HUDEP-2 (cell line): ENCODE measurements around the gene MRPL28.
A peak's percentile ranks its signal among the peaks of the same experiment; 100 is the strongest.
"Not testable (repeated sequence)": the region's sequence is repeated elsewhere in the genome, so short reads cannot be mapped to it uniquely, and the experiment has no call there.

ENCODE experiments used
- DNase-seq, 76 experiments: peaks; one replicate each; lab custom pipeline; 2025; ENCODE audit not compliant: unreplicated experiment in 76 of 76; lab: John Stamatoyannopoulos, UW

The MRPL28 gene

DNA sequence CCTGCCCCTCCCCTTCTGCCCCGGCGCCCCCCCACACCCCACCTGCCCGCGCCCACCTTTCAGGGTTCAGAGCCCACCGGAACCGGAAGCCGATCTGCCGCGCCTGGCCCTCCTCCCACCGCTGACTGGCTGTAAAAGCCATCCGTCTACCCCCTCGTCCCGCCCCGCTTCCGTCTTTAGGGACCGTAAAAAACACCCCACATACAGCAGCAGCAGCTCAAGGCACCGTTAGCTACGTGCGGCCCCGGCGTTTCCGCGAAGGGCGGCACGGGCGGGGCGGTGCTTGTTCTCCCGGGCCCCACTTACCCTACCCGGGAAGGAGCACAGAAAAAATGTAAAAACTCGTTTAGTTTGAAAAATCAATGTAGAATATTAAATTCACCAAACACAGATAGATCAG lies at the start of gene MRPL28:
Gene MRPL28, minus strand, starts transcription at position 96 of the 400 bp plus-strand sequence. CDS start 320 bp downstream, outside the sequence.
- peak in 75 of 76 experiments; percentile 25 to 95 (median 88) for DNase-seq

DNA sequence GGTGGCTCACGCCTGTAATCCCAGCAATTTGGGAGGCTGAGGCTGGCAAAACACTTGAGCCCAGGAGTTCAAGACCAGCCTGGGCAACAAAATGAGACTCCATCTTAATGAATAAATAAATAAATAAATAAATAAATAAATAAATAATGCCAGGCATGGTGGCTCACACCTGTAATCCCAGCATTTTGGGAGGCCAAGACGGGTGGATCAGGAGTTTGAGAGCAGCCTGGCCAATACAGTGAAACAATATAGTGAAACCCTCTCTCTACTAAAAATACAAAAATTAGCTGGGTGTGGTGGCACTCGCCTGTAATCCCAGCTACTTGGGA lies 44.8 kb upstream of the MRPL28 start:
- not testable (repeated sequence) for DNase-seq

DNA sequence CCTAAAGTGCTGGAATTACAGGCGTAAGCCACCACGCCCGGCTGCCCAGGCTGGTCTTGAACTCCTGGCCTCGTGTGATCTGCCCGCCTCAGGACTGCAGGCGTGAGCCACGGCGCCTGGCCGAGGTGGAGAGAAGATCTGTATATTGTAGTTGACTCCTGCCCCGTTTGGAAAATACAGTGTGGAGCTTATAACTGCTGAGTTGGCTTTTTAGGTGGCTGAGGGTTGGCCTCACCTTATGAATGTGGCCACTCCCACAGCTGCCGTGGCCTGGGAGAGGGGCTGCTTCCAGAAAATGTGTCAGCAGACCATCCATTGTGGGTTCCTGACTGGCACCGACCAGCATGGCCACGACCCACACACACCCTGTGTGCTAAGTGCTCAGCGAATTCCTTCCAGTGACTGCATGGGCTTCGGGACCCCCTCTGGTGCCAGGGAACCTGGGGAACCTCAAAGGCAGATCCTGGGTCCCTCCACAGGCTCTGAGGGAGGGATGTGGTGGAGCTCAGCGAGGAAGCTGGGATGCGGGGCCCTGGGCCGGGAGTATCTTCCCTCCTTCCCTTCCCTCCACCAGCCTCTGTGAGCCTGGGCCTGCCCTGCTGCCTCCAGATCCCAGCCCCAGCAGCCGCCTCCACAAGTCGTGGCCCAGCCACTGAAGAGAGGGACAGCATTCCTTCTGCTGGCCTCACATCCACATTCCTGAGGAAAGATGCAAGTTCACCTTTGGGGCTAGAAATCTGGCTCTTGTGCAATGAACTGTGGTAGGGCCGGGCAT lies 44.2 kb upstream of the MRPL28 start:
- no peak for DNase-seq

GRCh38 chr16:411576-412265 lies 41.4 kb upstream of the MRPL28 start:
- no peak for DNase-seq

DNA sequence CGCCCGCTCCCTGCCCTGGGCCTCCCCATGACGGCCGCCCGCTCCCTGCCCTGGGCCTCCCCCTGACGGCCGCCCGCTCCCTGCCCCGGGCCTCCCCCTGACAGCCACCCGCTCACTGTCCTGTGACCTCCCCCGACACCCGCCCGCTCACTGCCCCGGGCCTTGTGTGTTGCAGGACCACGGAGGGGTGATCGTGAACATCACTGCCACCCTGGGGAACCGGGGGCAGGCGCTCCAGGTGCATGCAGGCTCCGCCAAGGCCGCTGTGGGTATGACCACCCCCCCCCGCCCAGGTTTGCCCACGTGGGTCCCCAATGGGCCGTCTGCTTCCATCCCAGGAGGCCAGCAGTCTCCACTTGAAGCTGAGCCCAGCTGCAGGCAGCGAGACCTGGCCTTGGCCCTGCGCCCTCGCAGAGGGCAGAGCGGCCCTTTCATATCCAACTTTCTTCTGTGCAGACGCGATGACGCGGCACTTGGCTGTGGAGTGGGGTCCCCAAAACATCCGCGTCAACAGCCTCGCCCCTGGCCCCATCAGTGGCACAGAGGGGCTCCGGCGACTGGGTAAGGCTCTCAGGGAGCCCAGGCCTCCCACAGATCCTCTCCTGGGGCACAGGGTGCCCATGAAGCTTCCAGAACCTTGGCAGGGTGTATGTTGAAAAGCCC lies 40.3 kb upstream of the MRPL28 start:
- DNase-seq, result no peak

GRCh38 chr16:407253-407652 lies 36.9 kb upstream of the MRPL28 start:
- DNase-seq, result no peak

GRCh38 chr16:405548-406506 lies 35.5 kb upstream of the MRPL28 start:
- no peak for DNase-seq

DNA sequence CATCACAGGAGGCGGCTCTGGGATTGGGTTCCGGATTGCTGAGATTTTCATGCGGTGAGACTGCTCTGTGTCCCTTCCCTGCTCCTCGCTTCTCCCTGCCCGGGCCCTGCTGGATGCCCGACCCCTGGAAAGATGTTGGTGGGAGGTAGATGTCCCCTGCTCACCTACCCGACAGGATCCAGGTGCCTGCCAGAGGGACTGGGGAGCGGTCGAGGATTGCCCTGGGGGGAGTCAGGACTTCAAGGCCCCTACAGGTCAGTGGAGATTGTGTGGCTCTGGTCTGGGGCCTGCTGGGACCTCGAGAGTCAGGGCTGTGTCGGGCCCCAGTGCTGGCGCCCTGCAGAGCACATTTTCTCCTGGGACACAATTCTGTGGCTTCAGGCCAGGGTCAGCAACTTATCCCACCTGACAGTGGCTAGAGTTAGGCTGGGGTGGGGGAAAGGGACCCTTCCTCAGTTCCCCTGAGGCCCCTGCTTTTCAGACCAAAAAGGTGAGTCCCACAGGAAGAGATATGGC lies 34.7 kb upstream of the MRPL28 start:
- DNase-seq, result no peak

- peak in 73 of 76 experiments; percentile 26 to 98 (median 91) for DNase-seq
These were observed 31.4 kb upstream of the MRPL28 start, which contains the start of gene DECR2 for GRCh38 chr16:401468-402348. DECR2 (plus strand) TSS chr16:401885; CDS start chr16:401964, 79 bp downstream.

- peak in 17 of 76 experiments; percentile 9 to 62 (median 25) for DNase-seq
These were observed 29.8 kb upstream of the MRPL28 start for GRCh38 chr16:400061-400591.

DNA sequence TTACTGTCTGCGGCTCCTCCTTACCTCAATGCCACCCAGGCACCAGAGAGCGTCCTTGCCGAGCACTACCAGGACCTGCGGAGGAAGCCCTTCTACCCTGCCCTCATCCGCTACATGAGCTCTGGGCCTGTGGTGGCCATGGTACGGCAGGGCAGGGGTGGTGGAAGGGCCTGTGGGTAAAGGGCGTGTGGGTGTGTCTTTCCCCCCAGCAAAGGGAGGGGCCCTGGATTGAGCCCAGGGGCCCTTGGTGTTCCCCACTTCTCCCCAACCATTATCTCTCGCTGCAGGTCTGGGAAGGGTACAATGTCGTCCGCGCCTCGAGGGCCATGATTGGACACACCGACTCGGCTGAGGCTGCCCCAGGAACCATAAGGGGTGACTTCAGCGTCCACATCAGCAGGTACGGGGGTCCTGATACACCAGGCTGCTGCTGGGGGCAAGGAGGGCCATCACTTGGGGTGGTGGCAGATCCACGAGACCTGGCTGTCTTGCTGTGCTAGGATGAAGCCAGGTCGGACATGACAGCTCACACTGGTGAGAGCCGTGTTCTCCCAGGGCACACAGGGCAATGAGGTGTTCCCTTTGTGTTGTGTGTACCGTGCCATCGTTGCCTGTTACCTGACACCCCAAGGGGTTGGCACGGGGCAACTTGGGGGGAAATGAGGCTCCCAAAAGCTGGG lies 29.1 kb upstream of the MRPL28 start:
- DNase-seq, result peak in 65 of 76 experiments; percentile 18 to 84 (median 63)

- DNase-seq, result peak in 49 of 76 experiments; percentile 33 to 84 (median 62)
These were observed 28.4 kb upstream of the MRPL28 start for GRCh38 chr16:398561-399339.

- peak in 58 of 76 experiments; percentile 15 to 78 (median 50) for DNase-seq
These were observed 27.5 kb upstream of the MRPL28 start for GRCh38 chr16:397736-398332.

- DNase-seq, result peak in 24 of 76 experiments; percentile 9 to 60 (median 34)
These were observed 26.9 kb upstream of the MRPL28 start, which contains the start of gene NME4 for GRCh38 chr16:397135-397661. NME4 (plus strand) TSS chr16:397199; CDS start chr16:397223, 24 bp downstream.

GRCh38 chr16:396605-397004 lies 26.3 kb upstream of the MRPL28 start:
- DNase-seq, result peak in 68 of 76 experiments; percentile 25 to 81 (median 62)

DNA sequence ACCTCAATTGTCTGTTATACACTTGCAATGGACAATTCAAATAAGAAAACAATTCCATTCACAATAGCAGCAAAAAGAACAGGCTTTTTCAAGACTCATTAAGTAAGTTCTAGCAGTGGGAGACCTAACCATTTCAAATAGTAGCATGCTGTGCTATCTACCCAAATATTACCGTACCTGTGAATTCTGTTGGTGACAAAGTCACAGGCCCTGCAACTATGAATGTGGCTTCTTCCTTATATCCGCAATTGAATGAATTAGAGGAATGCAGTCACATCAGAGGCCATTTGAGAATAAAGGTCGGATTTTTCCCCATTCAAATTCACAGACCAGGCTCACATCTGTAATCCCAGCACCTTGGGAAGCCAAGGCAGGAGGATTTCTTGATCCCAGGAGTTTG lies 25.9 kb upstream of the MRPL28 start:
- DNase-seq, result peak in 8 of 76 experiments; percentile 19 to 62 (median 42)
